HG03342 (cell line): Measurements from ENCODE around the gene MAGIX.
"Not testable (repeated sequence)": the region's sequence is repeated elsewhere in the genome, so short reads cannot be mapped to it uniquely, and the experiment has no call there.

Source experiments
- ATAC-seq: cut with Tn5 transposase; IDR thresholded peaks from one replicate; pipeline ENCODE4 v1.9.1; 2021; ENCODE audit warnings: mild to moderate bottlenecking, moderate library complexity; ENCODE audit not compliant: unreplicated experiment

The MAGIX gene

DNA sequence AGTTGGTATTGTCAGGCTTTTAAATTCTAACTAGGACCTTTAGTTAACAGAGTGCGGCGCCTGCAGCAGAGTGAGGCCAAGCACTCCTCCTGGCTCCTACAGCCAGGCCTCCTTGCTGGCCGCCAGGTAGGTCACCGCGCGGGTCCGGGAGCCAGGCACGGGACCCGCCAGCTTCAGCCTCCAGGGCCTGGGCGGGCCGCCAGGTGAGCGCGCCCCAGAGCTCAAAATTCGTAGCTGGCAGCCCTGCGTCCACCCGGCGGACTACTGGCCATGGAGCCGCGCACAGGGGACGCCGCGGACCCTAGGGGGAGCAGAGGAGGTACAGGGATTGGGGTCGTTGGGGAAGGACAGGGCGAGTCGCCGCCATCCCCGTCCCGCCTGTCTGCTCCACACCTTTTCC is at the start of gene MAGIX:
Gene MAGIX (plus strand): TSS at position 139 of the 400 bp plus-strand sequence. CDS start 132 bp downstream, at position 271.
- no peak for ATAC-seq

DNA sequence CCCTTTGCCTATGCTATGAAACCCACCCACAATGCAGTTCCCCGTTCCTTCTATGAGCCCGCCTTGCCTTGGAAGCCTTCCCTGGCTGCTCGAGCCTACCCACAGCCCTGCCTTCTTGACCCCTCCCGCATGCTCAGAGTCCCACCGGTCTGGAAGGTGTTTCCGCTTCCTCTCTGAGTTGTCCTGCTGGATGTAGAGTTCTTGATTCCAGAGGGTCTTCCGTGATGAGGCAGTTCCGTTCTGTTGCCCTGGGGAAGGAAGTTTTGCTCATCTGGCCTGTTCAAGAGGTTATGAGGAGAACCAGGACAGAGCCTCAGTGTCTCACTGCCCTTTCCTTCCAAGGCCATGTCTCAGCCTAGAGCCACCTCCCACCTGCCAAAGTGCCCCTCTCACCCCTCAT is 46.5 kb upstream of the MAGIX start:
- ATAC-seq = no peak

DNA sequence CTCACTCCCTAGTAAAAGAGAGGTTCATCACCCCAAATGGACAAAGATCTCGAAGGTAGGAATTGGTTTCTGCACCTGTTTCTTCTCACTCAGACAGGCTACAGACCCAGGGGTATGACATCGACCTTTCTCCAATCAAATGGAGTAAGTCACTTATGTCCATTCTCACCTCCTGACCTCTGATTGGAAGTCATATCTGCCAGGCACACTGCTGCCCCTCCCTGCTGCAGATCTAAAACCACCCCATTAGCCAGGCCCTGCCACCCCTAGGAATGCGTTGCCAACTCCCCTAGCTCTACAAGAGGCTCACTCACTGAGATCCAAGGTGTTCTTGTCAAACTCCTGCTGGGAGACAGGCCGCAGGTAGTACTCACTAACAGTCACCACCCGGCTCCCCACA is 45.8 kb upstream of the MAGIX start:
- no peak for ATAC-seq

DNA sequence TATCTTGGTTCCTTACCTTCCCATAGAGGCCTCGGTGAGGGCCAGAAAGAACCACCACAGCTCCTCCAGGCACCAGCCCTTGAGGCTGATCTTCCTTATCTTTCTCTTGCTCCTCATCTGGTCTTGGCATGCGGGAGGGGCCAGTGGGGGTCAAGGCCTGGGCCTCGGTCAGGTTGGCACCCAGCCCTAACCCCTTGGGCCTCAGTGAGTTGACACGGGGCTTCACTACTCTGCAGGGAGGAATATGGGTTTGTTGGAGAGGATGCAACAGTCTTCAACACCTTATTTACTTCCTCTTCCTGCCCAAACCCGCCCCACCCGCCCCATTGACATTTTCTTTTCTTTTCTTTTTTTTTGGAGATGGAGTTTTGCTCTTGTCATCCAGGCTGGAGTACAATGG is 45.0 kb upstream of the MAGIX start:
- ATAC-seq = no peak

DNA sequence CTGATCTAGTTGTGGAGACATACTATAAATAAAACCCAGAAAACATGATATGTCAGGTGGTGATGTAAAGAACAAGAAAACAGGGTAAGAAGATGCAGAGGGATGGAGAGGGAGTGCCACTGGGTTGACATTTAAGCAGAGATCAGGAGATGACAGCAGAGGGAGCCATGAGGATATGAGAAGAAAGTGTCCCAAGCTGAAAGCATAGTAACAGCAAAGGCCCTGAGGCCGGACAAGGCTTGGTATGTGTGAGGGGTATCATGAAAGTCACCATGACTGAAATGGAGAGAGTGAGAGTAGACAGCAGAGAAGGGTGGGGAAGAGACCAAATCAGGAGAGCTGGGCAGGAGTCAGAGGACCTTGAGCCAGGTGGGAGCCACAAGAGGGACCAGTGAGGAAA is 42.5 kb upstream of the MAGIX start:
- ATAC-seq = no peak

DNA sequence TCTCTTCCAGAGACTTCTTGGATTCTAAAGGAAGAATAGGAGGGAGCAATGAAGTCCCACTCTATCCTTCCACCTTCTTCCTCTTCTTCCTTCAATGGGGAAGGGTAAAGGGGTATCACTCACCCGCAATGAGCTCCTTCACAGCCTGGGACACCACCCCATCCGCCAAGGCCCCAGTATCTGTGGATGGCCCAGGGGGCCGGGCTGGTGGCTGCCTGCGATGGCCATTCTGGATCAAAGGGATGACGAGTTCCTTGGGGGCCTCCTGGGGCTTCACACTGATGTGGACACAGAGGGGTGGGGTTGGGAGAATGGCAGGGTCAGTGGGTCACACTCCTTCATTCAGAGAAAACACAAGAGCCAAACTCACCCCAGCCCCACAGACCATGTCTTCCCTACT is 40.1 kb upstream of the MAGIX start:
- no peak for ATAC-seq

DNA sequence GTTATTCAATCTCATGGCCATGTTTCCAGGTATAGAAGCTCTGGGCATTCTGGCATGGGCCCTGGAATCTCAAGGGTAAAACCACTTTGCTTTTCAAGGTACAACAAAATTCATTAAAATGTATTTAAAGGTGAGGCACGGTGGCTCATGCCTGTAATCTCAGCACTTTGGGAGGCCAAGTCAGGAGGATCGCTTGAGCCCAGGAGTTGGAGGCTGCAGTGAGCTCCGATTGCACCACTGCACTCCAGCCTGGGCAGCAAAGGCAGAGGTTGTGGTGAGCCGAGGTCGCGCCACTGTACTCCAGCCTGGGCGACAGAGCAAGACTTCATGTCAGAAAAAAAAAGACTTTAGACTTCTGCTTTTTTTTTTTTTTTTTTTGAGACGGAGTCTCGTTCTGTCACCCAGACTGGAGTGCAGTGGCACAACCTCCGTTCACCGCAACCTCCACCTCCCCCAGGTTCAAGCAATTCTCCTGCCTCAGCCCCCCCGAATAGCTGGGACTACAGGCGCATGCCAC is 34.8 kb upstream of the MAGIX start:
- not testable (repeated sequence) for ATAC-seq

DNA sequence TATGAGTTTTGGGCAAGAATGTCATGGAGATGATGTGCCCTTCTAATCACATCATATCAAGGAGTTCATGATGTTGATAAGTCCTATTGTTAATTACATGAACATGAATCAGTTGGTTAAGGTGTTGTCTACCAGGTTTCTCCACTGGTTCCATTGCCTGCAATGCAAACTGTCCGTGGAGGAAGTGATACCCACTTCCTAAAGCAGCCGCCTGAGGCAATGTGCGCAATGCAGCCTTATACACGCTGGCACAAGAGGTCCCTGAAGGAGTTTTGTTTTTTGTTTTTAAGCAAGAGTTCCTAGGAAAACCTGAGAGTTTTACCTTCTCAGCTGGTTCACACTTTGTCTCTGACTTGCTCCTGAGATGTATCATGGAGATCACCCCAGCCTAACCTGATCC is 33.1 kb upstream of the MAGIX start:
- ATAC-seq = peak; percentile 52

DNA sequence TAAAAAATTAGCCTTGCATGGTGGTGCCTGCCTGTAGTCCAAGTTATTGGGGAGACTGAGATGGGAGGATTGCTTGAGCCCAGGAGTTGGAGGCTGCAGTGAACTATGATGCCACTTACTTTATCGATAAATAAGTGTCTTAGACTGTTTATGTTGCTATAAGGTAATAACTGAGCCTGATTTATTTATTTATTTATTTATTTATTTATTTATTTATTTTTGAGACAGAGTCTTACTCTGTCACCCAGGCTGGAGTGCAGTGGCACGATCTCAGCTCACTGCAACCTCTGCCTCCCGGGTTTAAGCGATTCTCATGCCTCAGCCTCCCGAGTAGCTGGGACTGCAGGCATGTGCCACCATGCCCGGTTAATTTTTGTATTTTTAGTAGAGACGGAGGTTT is 30.3 kb upstream of the MAGIX start:
- ATAC-seq = not testable (repeated sequence)

DNA sequence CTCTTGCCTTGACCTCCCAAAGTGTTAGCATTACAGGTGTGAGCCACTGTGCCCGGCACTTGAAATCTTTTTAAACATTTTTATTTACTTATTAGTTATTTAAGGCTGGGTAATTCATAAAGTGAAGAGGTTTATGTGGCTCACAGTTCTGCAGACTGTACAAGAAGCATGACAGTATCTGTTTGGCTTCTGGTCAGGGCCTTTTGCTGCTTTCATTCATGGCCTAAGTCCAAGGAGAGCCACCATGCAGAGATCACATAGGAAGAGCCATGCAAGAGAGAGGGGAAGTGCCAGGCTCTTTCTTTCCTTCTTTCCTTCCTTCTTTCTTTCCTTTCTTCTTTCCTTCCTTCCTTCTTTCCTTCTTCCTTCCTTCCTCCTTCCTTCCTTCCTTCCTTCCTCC is 28.8 kb upstream of the MAGIX start:
- ATAC-seq = no peak

DNA sequence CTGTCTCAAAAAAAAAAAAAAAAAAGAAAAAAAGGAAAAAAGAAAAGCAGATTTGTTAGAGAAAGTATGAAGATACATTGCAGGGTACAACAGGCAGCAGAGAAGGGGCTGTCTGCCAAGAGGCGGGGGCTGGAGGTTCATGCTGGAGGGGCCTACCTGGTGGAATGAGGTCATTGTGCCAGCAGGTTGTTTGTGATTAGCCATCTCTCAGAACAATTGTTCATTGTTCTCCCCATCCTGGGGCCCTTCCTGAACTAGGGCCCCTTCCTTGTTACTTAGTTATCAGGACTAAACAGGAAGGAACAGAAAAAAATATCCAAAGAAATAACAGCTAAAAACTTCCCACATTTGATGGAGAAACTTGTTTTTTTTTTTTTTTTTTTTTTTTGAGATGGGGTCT is 25.1 kb upstream of the MAGIX start:
- ATAC-seq = no peak

DNA sequence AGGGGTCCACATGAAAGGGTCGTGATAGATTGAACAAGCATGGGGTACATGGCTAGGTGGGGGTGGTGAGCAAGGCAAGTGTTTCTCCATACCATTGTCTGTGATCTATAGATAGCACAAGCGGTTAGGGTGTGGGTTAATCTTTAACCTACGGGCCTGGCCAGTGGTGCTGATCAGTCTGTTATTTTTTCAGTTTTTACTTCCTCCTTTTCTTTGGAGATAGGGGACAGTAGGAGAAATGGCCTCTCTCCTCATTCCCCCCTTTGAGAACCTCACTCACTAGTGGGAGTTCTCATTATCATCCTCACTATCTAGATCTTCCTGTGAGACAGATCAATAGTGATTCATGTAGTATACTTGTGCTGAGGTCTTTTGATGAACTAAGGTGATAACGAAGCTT is 22.8 kb upstream of the MAGIX start:
- no peak for ATAC-seq

DNA sequence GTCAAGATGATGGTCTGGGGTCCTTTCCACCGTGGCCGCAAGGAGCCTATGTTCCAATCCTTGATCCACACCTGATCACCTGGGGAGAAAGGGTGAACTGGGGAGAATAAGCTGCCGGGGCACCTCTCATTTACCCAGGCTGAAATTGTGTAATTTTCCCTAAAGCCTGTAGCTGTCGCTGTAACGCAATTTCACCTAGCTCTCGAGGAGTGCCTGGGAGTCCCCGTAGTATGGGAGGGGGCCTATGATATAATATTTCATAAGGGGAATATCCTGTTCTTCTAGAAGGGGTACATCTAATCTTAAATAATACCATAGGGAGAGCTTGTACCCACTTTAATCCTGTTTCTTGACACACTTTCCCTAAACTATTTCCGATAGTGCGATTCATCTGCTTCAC is 20.3 kb upstream of the MAGIX start:
- not testable (repeated sequence) for ATAC-seq

DNA sequence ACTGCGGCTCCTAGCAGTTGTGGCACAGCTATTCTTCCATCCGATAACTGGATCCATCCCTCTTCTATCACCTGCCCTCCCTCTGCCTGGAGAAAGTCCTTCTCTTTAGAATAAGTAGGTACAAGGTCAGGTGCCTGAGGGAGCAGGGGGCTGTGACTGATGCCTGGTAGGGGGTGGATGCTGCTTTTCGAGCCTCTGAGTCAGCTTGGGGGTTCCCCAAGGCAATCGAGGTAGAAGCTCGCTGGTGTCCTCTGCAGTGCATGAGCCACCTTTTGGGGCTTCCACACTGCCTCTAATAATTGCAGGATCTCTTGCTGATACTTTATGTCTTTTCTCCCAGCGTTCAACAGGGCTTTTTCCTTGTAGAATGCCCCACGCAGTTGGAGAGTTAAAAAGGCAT is 19.4 kb upstream of the MAGIX start:
- not testable (repeated sequence) for ATAC-seq

DNA sequence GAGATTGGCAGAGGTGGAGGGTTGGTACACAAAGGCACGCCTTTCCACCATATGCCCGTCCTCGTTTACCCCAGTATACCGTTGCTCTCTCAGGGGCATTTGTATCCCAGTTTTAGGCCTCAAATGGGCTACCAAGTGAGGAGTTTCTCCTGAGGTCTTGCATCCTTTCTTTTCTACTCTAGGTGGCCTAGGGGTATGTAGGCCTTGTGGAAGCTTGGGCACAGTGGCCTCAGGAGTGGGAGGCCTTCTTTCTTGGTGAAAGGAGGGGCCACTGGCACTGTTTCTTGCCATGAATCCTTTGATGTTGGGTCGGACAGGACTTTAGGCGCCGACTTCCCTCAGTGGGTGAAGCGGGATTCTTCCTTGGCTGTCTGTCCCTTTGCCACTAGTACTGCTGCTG is 15.3 kb upstream of the MAGIX start:
- no peak for ATAC-seq

DNA sequence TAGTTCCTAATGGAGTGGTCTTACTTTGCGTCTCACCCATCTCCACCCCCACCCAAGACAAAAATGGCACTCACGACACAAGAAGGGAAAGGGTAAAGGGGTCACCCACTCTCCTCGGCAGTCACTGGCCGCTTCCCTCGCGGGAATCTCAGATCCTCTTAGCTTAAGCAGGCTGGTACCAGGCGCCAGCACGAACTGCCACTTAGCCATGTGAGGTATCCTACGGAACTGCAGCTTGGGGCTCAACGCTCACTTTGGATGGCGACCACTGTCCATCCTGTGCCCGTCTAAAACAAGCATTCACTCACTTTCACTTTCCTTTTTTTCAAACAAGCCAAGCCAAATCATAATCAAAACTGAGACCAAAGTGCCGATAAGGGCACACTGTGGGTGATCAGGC is 14.6 kb upstream of the MAGIX start:
- ATAC-seq = no peak

DNA sequence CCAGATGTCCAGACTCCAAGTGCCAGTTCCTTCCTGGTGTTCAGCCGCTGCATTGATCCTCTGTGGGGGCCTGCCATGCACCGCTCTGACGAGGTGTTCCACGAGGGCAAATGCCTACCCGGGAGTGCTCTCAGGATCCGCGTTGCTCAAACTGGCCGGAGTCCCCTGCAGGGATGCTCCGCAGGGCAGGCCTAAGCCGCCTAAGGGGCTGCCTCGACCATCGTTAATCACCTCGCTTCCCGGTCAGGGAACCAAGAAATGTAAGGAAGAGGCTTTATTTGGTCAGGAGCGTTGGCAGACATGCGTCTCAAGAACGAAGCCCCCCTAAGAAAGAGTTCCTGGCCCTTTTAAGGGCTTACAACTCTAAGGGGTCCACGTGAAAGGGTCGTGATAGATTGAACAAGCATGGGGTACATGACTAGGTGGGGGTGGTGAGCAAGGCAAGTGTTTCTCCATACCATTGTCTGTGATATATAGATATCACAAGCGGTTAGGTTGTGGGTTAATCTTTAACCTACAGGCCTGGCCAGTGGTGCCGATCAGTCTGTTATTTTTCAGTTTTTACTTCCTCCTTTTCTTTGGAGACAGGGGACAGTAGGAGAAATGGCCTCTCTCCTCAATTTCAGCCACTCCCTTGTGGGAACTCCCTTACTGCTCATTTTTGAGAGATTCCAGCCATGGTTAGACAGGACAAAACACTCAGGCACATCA is 14.0 kb upstream of the MAGIX start:
- not testable (repeated sequence) for ATAC-seq

DNA sequence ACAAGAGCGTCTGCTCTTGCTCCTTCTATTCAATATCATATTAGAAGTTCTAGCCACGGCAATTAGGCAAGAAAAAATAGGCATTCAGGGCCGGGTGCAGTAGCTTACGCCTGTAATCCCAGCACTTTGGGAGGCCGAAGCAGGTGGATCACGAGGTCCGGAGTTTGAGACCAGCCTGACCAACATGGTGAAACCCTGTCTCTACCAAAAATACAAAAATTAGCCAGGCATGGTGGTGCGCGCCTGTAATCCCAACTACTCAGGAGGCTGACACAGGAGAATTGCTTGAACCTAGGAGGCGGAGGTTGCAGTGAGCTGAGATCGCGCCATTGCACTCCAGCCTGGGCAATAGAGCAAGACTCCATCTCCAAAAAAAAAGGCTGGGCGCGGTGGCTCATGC is 13.3 kb upstream of the MAGIX start:
- not testable (repeated sequence) for ATAC-seq

DNA sequence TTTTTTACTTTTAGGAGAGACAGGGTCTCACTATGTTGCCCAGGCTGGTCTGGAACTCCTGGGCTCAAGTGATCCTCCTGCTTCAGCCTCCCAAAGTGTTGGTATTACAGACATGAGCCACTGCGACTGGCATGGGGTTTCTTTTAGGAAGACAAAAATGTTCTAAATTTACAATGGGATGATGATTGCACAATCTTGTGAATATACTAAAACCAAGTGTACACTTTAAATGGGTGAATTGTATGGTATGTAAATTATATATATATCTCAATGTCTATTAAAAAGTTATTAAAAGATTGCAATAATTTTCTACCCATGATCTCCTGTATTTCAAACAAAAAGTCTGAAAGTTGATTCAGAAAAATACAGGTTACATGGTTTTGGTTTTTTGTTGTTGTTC is 9.1 kb upstream of the MAGIX start:
- ATAC-seq = no peak

DNA sequence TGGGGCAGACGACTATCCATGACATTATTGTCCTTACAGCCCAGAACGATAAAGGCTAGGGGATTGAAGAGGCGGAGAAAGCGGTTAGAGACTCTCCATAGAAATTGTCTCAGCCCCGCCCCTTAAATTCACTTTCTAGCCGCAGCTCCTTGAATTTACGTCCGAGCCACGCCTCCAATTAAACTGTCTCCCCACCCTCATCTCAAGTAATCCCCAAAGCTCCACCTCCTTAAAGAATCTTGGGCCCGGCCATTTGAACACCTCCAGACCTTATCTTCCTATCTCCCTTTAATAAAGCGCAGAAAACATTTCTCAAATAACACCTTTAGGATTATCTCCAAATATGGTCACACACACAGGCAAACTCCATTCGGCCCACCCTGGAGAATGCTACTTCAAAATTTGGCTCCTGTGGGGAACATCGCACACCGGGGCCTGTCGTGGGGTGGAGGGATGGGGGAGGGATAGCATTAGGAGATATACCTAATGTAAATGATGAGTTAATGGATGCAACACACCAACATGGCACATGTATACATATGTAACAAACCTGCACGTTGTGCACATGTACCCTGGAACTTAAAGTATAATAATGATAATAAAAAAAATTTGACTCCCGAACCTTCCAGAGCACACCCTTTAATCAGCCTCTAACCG is 7.2 kb upstream of the MAGIX start:
- no peak for ATAC-seq

DNA sequence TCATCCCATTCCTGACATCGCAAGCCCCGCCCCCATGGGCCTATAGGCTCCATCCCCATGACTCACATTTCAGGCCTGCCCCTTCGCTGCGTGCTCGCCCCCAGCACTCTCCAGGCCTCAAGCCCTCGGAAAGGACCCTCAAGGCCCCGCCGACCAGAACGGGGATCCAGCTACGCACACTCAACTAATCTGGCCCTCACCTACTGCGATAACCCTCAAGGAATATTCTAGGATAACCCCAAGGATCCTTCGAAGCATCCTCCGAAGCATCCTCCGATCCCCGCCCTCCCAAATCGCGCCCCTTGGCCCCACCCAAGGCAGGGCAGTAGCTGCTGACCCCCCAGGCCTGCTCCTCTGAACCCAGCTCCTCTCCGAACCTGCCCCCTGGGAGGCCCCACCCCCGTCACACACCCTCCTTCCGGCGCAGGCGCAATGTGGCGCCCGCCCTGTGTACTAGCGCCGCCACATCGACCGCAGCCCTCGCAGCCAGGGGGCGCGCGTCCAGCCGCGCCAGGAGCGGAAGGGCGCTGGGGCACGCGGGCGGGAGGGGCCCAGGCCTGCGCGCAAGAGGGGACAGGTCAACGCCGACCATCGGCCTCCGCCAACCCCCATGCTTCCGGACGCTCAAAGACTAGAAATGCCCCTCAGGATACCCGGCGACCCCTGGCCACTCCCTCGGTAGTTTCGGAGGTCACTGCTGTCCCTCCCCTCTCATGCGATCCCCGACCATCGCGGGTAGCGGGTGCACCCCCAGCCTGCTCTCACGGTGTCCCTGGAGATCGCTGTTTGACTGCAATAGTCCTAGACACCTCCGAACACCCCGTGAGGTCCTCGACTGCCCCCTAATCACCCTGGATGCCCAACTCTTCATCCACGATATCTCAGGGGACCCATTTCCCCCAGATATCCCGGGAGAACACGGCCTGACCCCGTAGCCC is 6.4 kb upstream of the MAGIX start:
- peak; percentile 81 for ATAC-seq
